Measurements from ENCODE around the gene MRPL34.

MRPL34 gene

GRCh38 chr19:17336872-17337674, 31.4 kb downstream of the MRPL34 start, which contains the start of gene GTPBP3:
GTPBP3 (plus strand) TSS chr19:17337553; CDS start chr19:17337612, 59 bp downstream.
- TF ChIP-seq CTCF (IDR thresholded peaks at IDR 0.05) = no peak

GRCh38 chr19:17337675-17338432, 32.2 kb downstream of the MRPL34 start:
- no peak for TF ChIP-seq CTCF (IDR thresholded peaks at IDR 0.05)

GRCh38 chr19:17338433-17339078, 32.9 kb downstream of the MRPL34 start:
- TF ChIP-seq CTCF (IDR thresholded peaks at IDR 0.05) = no peak

GRCh38 chr19:17339088-17339741, 33.5 kb downstream of the MRPL34 start:
- TF ChIP-seq CTCF (IDR thresholded peaks at IDR 0.05) = no peak

- TF ChIP-seq CTCF (IDR thresholded peaks at IDR 0.05) = no peak
Observed at GRCh38 chr19:17340302-17340870, 34.7 kb downstream of the MRPL34 start.

- TF ChIP-seq CTCF (IDR thresholded peaks at IDR 0.05) = no peak
Observed at GRCh38 chr19:17340871-17341357, 35.2 kb downstream of the MRPL34 start.

GRCh38 chr19:17341386-17341785, 35.7 kb downstream of the MRPL34 start:
- TF ChIP-seq CTCF (IDR thresholded peaks at IDR 0.05) = no peak

All from LNCAP (cell line).